Measurements from ENCODE around the gene GPX7.

- TF ChIP-seq CTCF (IDR thresholded peaks at IDR 0.05) (no peak), POLR2A (IDR thresholded peaks at IDR 0.05) (no peak)
These were observed 42.3 kb upstream of the GPX7 start for GRCh38 chr1:52559875-52560274.

Data from Peyer's patch (tissue), 4 donors.